SK-N-MC (cell line): ENCODE data around the gene NKPD1.

Experiments used
- EZH2 ChIP-seq: fragments of 200-600 bp; sonication (generic); IDR thresholded peaks from one replicate; pipeline ENCODE4 v1.6.1; 2017; ENCODE audit warnings: antibody characterized with exemption
- POLR2AphosphoS5 ChIP-seq: IDR thresholded peaks from 2 replicates; pipeline ENCODE4 v1.6.1; 2012; ENCODE audit warnings: mild to moderate bottlenecking, low read depth, low read length, borderline replicate concordance

DNA sequence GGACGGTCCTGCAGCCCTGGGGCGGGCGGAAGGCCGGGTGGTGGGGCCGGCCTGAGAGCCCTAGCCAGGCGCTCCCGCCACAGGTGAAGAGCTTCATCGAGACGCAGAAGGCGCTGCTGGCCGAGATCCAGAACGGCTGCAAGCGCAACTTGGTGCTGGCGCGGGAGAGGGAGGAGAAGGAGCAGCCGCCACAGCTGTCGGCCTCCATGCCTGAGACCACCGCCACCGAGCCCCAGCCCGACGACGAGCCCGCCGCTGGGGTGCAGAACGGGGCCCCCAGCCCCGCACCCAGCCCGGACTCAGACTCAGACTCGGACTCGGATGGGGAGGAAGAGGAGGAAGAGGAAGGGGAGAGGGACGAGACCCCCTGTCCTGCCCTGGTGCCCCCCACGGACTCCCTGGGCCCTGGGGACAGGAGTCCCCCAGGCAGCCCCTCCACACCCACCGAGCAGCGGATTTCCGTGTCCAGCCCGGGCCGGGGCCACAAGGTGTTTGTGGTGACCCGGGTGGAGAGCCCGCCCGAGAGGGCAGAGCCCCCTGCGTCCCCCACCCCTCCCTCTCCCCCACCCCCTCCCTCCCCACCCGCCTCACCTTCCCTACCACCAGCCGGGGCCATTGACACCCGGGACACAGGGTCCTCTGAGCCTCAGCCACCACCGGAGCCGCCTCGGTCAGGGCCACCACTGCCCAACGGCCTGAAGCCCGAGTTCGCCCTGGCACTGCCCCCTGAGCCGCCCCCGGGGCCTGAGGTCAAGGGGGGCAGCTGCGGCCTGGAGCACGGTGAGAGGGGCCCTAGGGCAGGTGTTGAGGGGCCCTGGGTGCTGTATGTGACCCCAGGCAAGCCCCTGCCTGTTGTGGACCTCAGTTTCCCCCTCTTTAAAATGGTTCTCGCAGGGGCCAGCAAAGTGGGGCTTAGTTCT is 15.3 kb downstream of the NKPD1 start:
- TF ChIP-seq POLR2AphosphoS5 (no peak), EZH2 (no peak)
